NCI-H446 (cell line): Measurements from ENCODE around the gene RAB14.
"Not testable (repeated sequence)": the region's sequence is repeated elsewhere in the genome, so short reads cannot be mapped to it uniquely, and the experiment has no call there.

Experiments
- DNase-seq, 2 experiments: peaks; one replicate each; lab custom pipeline; 2025; lab: John Stamatoyannopoulos, UW

RAB14 gene

GRCh38 chr9:121156263-121156731 is 45.4 kb downstream of the RAB14 start:
- DNase-seq: peak; percentile 13 to 33

- no peak for DNase-seq
Observed at GRCh38 chr9:121154782-121155181, 46.9 kb downstream of the RAB14 start.

GRCh38 chr9:121153642-121154041 is 48.0 kb downstream of the RAB14 start:
- no peak for DNase-seq

- no peak for DNase-seq
Observed at GRCh38 chr9:121150188-121150587, 51.5 kb downstream of the RAB14 start.

- DNase-seq: no peak
Observed at GRCh38 chr9:121144482-121144881, 57.2 kb downstream of the RAB14 start.

GRCh38 chr9:121143771-121144170 is 57.9 kb downstream of the RAB14 start:
- DNase-seq: no peak

GRCh38 chr9:121141706-121142105 is 60.0 kb downstream of the RAB14 start:
- no peak for DNase-seq

- no peak for DNase-seq
Observed at GRCh38 chr9:121141306-121141705, 60.4 kb downstream of the RAB14 start.

- DNase-seq: no peak
Observed at GRCh38 chr9:121140162-121140561, 61.5 kb downstream of the RAB14 start.

- DNase-seq: no peak
Observed at GRCh38 chr9:121138973-121139372, 62.7 kb downstream of the RAB14 start.

- DNase-seq: no peak
Observed at GRCh38 chr9:121138561-121138960, 63.1 kb downstream of the RAB14 start.

GRCh38 chr9:121135642-121136041 is 66.0 kb downstream of the RAB14 start:
- DNase-seq: no peak

GRCh38 chr9:121133104-121133816 is 68.4 kb downstream of the RAB14 start:
- no peak for DNase-seq

- DNase-seq: not testable (repeated sequence)
Observed at GRCh38 chr9:121129384-121129783, 72.3 kb downstream of the RAB14 start.
